Glomerular visceral epithelial cell (primary cell): ENCODE results near the gene TRNP1.
A peak's percentile ranks its signal among the peaks of the same experiment; 100 is the strongest.
"Not testable (repeated sequence)": the region's sequence is repeated elsewhere in the genome, so short reads cannot be mapped to it uniquely, and the experiment has no call there.

Experiments
- DNase-seq: peaks from one replicate; pipeline ENCODE4 v3.0.0-alpha.2; 2016; ENCODE audit errors: extremely low spot score

The TRNP1 gene, protein sequence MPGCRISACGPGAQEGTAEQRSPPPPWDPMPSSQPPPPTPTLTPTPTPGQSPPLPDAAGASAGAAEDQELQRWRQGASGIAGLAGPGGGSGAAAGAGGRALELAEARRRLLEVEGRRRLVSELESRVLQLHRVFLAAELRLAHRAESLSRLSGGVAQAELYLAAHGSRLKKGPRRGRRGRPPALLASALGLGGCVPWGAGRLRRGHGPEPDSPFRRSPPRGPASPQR

DNA sequence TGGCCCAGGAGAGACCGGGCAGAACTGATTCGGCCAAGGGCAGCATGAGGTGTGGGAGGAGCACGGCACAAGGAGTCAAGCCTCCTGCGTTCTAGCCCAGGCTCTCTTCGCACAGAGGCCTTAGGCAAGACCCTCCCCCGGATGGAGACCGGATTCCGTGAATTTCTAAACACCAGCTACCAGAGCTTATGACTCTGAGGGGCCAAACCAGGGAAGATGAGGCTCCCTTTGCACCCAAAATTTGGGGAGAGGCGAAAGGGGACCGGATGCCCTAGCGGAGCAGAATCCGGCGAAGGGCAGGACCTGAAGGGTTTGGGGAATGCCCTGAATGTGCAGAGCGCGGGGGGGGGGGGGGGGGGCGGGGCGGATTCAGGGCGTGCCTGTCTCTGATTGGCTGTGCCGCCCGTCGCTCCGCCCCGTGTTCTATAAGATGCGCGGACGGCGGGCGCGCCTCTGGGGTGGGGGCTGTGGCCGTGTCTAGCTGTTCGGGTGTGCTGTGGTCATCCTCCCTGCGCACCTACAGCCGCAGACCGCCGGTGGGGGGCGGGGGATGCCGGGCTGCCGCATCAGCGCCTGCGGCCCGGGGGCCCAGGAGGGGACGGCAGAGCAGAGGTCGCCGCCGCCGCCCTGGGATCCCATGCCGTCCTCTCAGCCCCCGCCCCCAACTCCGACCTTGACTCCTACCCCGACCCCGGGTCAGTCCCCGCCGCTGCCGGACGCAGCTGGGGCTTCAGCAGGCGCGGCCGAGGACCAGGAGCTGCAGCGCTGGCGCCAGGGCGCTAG, at the start of gene TRNP1:
Gene TRNP1, plus strand, starts transcription at position 456 of the 783 bp plus-strand sequence. Its CDS starts 95 bp downstream, at position 551.
- DNase-seq: peak; percentile 87

DNA sequence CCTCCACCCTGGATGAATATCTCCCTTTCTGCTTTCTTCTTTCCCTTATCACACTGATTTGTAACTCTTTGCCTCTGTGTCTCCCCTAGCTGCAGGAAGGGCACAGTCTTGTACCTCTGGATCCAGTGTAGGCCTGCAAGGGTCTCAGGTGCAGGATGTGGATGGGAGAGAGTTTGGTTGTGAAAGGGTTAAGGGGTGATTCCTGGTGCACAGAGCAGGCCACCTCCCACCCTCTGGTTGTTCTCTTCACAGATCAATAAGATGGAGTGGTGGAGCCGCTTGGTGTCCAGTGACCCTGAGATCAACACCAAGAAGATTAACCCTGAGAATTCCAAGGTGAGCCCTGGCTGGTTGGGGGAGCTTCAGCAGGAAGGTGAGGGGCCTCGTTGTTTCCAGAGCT, 48.4 kb upstream of the TRNP1 start:
- DNase-seq: no peak

GRCh38 chr1:26945728-26946127, 47.8 kb upstream of the TRNP1 start:
- DNase-seq: no peak

GRCh38 chr1:26946270-26946669, 47.2 kb upstream of the TRNP1 start:
- no peak for DNase-seq

GRCh38 chr1:26948725-26949057, 44.8 kb upstream of the TRNP1 start:
- not testable (repeated sequence) for DNase-seq

GRCh38 chr1:26949266-26949925, 44.1 kb upstream of the TRNP1 start:
- DNase-seq: no peak

DNA sequence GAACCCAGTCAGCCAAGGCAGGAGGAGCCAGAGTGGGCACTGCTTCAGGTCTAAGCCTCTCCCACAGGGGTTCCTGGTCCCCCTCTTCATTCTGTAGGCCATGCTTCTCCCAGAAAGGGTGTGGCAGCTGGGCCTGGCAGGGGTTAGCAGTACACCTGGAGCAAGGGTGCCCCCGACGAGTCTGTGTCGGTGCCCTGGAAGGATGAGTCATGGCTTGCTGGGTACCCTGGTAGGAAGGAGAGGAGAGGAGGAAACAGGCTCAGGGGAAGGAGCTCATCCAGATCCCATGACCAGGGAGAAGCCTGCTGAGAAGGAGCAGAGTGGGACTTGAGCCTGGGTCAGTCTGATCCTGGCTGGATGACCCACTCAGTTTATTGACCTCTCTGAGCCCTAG, 43.6 kb upstream of the TRNP1 start:
- DNase-seq: peak; percentile 15

- no peak for DNase-seq
These were observed 42.9 kb upstream of the TRNP1 start for GRCh38 chr1:26950602-26951001.

DNA sequence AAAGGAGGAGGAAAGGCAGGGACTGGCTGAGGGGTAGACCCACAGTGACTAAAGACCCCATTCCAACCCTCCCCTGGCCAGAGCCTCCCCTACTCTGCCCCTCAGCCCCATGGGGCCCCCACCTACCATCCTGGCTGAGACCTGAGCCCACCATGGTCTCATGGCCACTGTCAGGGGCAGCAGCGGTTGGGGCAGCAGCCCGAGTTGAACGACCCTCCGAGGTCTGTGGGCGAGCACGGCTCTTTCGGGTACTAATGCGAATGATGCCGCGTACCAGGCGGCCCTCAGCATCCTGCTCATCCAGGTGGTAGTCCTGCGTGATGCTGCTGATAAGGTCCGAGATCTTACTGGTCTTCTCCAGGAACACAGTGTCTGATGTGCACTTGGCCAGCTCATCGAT, 42.3 kb upstream of the TRNP1 start:
- no peak for DNase-seq

DNA sequence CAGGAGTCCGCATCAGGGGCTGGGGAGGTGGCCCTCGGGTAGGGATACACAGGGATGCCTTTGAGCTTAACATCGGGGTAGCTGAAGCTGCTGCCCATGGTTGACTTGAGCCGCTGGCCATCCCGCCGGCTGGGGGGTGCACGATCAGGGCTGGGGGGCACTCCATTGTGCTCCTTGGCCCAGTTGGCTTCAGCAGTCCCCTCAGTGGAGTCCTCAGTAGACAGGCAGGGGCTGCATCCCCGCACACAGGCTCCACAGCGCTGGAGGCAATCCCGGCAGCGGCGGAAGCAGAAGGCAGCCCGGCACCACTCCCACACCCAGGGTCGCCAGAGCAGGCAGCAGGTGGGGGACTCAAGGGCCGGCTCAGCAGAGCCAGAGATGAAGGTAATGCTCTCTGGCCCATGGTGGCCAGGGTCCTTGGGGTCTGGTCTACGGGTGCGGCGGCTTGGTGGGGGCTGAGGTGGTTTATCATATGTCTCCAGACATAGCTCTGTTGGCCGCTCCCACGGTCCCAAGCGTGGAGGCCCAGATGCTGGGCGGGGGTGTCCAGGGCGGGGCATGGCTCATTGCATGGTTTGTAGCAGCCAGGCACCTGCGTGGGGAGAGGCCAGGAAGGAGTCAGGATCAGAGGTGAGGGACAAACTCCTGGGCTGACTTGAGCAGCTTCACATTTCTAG, 41.5 kb upstream of the TRNP1 start:
- no peak for DNase-seq

- DNase-seq: no peak
These were observed 40.1 kb upstream of the TRNP1 start for GRCh38 chr1:26953374-26953773.

GRCh38 chr1:26956321-26956720, 37.2 kb upstream of the TRNP1 start:
- DNase-seq: no peak

DNA sequence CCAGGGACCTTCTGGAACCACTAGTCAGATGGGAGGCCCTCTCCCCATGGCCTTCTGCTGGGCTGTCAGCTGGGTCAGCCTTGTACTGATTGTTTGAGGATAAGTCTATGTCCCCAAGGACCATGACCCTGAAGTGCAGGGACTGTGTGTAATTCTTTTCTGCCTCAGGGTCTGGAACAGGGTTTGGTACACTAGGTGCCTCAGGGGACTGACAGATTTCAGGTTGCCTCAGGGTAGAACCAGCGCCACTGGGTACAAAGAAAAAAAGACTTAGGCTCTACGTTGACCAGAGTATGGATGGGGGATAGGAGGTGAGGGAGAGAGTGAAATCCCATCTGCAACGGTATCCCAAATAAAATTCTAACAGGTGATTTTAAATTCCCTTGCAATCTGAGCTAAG, 36.2 kb upstream of the TRNP1 start:
- no peak for DNase-seq

- DNase-seq: no peak
These were observed 34.2 kb upstream of the TRNP1 start for GRCh38 chr1:26959270-26959669.

DNA sequence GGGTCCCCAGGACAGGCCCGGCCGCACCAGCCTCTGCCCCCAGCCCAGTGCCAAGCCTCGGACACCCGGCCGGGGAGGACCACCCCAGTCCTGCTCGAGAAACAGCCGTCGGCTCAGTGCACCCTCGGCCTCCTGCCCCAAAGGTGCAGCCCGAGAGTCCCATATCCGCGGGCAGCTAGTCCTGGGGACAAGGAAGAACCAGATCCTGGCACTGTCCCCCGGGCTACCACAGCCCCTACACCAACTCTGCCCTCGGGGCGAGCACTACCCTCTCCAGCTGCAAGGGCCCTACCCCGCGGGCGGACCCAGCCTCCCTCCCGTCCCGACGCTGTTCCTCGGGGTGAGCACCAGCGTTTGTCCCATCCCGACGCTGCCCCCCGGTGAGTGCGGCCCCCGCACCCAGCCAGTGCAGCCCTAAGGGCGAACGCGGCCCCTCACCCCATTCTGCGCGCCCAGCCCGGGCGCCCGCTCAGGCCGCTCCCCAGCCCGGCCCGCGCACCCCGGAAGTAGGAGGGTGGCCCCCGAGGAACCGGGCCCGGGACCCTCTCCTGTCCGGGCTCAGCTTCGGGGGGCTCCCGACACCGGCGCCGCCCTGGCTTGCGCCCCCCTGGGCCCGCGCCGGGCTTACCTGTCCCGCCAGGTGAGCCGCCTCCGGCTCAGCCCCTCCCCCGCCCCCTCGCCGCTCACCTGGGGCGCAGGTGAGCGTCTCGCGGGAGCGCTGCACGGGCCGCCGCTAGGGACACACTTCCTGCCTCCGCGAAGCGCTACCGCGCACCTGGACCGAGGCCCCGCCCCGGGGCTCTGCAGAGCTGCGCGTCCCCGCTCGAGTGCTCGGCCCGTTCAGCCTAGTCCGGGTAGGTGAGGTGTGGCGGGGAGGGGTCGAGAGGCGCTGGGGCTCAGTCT, 33.5 kb upstream of the TRNP1 start, which contains the start of gene KDF1:
Gene KDF1, minus strand, starts transcription at position 747 of the 903 bp plus-strand sequence. CDS start 8,088 bp downstream, outside the sequence.
- DNase-seq: no peak

DNA sequence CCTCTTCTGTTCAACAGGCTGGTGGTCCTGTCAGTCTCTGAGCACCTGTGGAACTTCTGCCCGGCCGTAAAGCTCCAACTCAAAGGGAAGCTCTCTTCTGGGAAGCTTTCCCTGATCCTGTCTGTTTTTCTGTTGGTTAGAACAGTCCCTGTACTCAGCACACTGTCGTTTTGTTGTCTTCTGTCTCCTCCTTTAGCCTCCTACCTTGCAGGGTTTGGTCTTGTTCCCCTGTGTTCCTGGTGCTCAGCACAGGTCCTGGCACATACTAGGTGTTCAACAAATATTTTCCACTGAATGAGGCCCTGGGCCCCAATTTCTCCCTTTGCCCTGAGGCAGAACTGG, 32.9 kb upstream of the TRNP1 start:
- DNase-seq: no peak

DNA sequence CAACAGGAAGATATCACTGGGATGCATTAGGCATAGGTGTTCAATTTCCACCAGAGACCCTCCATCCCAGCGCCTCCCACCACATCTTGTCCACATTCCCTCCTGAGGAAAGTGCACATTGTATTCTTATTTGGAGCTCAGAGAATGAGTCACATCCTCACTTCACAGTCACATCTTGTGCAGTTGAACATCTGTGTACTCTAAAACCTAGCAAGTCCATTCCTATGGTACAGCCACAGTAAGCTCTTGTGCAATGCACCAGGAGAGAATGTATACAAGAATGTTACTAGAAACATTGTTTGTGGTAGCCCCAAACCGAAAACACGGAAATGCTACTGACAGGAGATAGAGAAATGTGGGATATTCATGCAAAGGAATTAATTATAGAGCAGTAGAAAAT, 31.7 kb upstream of the TRNP1 start:
- DNase-seq: peak; percentile 35

GRCh38 chr1:26965213-26965612, 28.3 kb upstream of the TRNP1 start:
- no peak for DNase-seq

DNA sequence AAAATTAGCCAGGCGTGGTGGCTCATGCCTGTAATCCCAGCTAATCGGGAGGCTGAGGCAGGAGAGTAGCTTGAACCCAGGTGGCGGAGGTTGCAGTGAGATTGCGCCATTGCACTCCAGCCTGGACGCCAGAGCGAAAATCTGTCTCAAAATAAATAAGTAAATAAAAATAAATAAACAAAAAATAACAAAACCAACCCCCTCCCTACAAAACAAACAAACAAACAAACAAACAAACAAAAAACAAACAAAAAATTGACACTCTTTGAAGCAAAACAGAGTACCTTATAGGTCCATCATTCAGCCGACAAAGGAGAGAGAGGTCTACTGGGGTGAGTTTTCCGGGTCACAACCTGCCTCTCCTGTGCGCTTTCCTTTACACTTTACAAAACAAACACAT, 27.9 kb upstream of the TRNP1 start:
- DNase-seq: no peak

DNA sequence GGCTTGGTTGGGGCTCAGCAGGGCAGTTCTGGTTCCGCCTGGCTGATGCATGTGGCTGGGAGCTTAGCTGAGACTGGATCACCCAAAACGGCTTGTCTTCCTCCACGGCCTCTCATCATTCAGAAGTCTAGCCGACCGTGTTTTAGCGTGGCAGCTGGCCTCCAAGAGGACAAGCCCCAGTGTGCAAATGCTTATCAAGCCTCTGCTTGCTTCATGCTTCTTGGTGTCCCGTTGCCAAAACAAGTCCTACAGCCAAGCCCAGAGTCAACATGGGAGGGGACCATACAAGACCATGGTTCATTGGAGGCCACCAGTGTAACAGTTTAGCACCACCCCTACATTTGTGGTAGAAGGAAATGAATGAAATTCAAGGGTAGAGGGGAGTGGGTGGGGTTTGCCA, 22.7 kb upstream of the TRNP1 start:
- DNase-seq: no peak

GRCh38 chr1:26971590-26971989, 21.9 kb upstream of the TRNP1 start:
- no peak for DNase-seq
